Cardiac fibroblast (primary cell): ENCODE measurements around the gene CAPSL.

Experiments
- DNase-seq, 2 donors: peaks; one replicate each; pipeline versions ENCODE4 v3.0.0 to v3.0.0-alpha.2; 2010; ENCODE audit warnings: low read depth in 2 of 2
- H3K4me3 ChIP-seq, 2 donors: replicated peaks in 1 of 2; 1 replicate in 1 of 2; 2 replicates in 1 of 2; pipeline ENCODE4 v1.5.1; 2011; ENCODE audit warnings: low read depth in 2 of 2, low read length in 2 of 2, mild to moderate bottlenecking in 2 of 2, moderate library complexity in 1 of 2
- CTCF ChIP-seq: IDR thresholded peaks from one replicate; pipeline ENCODE4 v1.5.1; 2011; ENCODE audit warnings: low read depth, mild to moderate bottlenecking, low read length, inconsistent platforms

Gene CAPSL

GRCh38 chr5:35924950-35925722, 13.3 kb downstream of the CAPSL start:
- DNase-seq, result peak; percentile 50 to 70
- peak; percentile 59 for TF ChIP-seq CTCF
- H3K4me3 ChIP-seq, result no peak overlapping the region

- no peak for TF ChIP-seq CTCF
- no peak overlapping the region for H3K4me3 ChIP-seq
- DNase-seq, result peak; percentile 49 to 74
Observed at GRCh38 chr5:35924122-35924949, 14.1 kb downstream of the CAPSL start.

DNA sequence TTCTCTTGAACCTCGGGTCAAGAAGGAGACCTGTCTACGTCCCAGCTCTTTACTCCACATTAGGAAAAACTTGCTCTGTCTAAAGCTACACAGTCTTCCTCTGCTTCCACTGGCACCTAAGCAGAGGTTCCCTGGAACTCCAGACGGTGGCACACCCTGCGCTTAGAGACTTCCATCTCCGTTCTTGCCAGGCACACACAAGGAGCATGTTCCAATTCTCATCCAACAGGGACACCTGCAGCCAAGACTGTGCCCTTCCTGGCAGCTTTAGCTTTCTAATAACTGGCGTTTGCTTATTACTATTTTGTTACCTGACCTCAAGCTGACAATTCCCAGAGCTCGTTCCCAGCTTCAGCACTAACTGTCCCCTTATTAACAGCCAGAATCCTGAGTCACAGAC, 16.0 kb downstream of the CAPSL start:
- TF ChIP-seq CTCF, result no peak
- no peak overlapping the region for H3K4me3 ChIP-seq
- no peak for DNase-seq

DNA sequence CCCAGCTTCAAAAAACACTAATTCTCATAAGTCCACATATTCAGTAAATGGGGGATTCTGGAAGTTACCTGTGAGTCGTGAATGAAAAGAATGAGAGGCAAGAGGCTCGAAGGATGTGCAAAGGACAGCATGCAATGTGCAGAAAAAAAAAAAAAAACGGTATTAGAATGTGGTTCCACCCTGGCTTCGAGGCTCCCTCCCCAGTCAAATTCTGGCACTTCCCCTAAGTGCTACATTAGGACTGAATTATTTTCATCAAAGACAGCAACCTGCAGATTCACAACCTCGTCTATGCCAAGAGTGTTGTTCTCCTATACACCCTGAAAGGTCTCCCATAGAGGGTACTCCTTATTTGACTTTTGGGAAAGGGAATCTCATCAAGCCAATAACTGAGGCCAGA, 16.5 kb downstream of the CAPSL start:
- no peak for DNase-seq
- no peak for TF ChIP-seq CTCF
- no peak overlapping the region for H3K4me3 ChIP-seq

DNA sequence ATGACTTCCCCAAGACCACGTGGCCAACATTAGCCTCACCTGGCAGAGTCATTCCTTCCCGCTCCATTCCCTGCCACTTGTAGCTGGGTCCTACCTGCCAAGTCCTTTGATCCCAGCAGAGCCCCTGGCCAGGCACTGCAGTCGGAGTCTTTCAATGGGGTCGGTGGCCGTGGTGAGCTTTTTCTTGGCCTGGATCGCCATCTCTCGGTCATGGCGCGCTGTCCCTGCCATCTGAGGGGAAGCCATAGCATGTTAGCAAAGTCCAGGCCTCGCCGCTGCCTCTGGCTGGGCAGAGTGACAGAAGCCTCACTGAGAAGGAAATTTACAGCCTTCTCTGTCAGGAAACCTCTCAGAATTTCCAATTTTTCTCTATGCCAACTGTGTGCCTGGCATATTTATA, 17.5 kb downstream of the CAPSL start:
- H3K4me3 ChIP-seq, result no peak overlapping the region
- peak; percentile 13 for TF ChIP-seq CTCF
- peak in 1 of 2 donors; percentile 18 for DNase-seq

GRCh38 chr5:35919191-35919590, 19.2 kb downstream of the CAPSL start:
- TF ChIP-seq CTCF, result no peak
- peak; percentile 76 to 81 for DNase-seq

More at GRCh38 chr5:35919191-35919590, 19.2 kb downstream of the CAPSL start:
- no peak overlapping the region for H3K4me3 ChIP-seq
